ENCODE data around the gene EXOSC6.
"Not testable (repeated sequence)": the region's sequence is repeated elsewhere in the genome, so short reads cannot be mapped to it uniquely, and the experiment has no call there.

EXOSC6 gene

GRCh38 chr16:70197611-70198010 is 54.1 kb downstream of the EXOSC6 start:
- DNase-seq = not testable (repeated sequence)

Data from CD4-positive, alpha-beta T cell treated with Interleukin-17A for 1 hour (primary cell).